HG02571 (cell line): ENCODE results near the gene C19orf44.
"Not testable (repeated sequence)": the region's sequence is repeated elsewhere in the genome, so short reads cannot be mapped to it uniquely, and the experiment has no call there.

Experiments used
- ATAC-seq: cut with Tn5 transposase; IDR thresholded peaks from one replicate; pipeline ENCODE4 v1.9.1; 2021; ENCODE audit warnings: mild to moderate bottlenecking, moderate library complexity; ENCODE audit not compliant: unreplicated experiment

Gene C19orf44

GRCh38 chr19:16532440-16533234 is 36.4 kb downstream of the C19orf44 start:
- no peak for ATAC-seq

GRCh38 chr19:16535381-16535780 is 39.2 kb downstream of the C19orf44 start:
- ATAC-seq: no peak

- no peak for ATAC-seq
Measured at GRCh38 chr19:16536130-16536529, 39.9 kb downstream of the C19orf44 start.

- no peak for ATAC-seq
Measured at GRCh38 chr19:16537111-16537510, 40.9 kb downstream of the C19orf44 start.

GRCh38 chr19:16540948-16541347 is 44.8 kb downstream of the C19orf44 start:
- no peak for ATAC-seq

GRCh38 chr19:16541526-16542044 is 45.4 kb downstream of the C19orf44 start:
- ATAC-seq: no peak

- ATAC-seq: peak; percentile 77
Measured at GRCh38 chr19:16542045-16542909, 46.1 kb downstream of the C19orf44 start, which contains the start of gene CHERP. Gene CHERP, minus strand, starts transcription at chr19:16542437. Its CDS starts 59 bp downstream, at chr19:16542378.

- ATAC-seq: no peak
Measured at GRCh38 chr19:16542910-16543472, 46.8 kb downstream of the C19orf44 start.

GRCh38 chr19:16543734-16544133 is 47.5 kb downstream of the C19orf44 start:
- not testable (repeated sequence) for ATAC-seq

GRCh38 chr19:16544473-16545231 is 48.5 kb downstream of the C19orf44 start:
- no peak for ATAC-seq

GRCh38 chr19:16548956-16549355 is 52.8 kb downstream of the C19orf44 start:
- no peak for ATAC-seq

- ATAC-seq: not testable (repeated sequence)
Measured at GRCh38 chr19:16551902-16552301, 55.7 kb downstream of the C19orf44 start.

- no peak for ATAC-seq
Measured at GRCh38 chr19:16554776-16555175, 58.6 kb downstream of the C19orf44 start.

- ATAC-seq: no peak
Measured at GRCh38 chr19:16559780-16560276, 63.6 kb downstream of the C19orf44 start.

GRCh38 chr19:16561382-16561781 is 65.2 kb downstream of the C19orf44 start:
- no peak for ATAC-seq

GRCh38 chr19:16562608-16563025 is 66.4 kb downstream of the C19orf44 start:
- ATAC-seq: no peak

- no peak for ATAC-seq
Measured at GRCh38 chr19:16564842-16565241, 68.6 kb downstream of the C19orf44 start.

- no peak for ATAC-seq
Measured at GRCh38 chr19:16566161-16566560, 70.0 kb downstream of the C19orf44 start.

- no peak for ATAC-seq
Measured at GRCh38 chr19:16566702-16567101, 70.5 kb downstream of the C19orf44 start.

- ATAC-seq: no peak
Measured at GRCh38 chr19:16569609-16570320, 73.6 kb downstream of the C19orf44 start.
